Muscle layer of duodenum (tissue), 2 donors: ENCODE measurements around the gene PTPN6.
A peak's percentile ranks its signal among the peaks of the same experiment; 100 is the strongest.

ENCODE experiments used
- H3K27ac ChIP-seq: one replicate; pipeline ENCODE4 v1.7.0; 2013; ENCODE audit warnings: mild to moderate bottlenecking, low read length
- H3K27me3 ChIP-seq: one replicate; pipeline ENCODE4 v1.7.0; 2013; ENCODE audit warnings: low read depth, mild to moderate bottlenecking, control low read depth, low read length
- H3K36me3 ChIP-seq, 2 donors: one replicate each; pipeline ENCODE4 v1.7.0; 2013; ENCODE audit warnings: low read length in 2 of 2, control low read depth in 1 of 2, mild to moderate bottlenecking in 1 of 2; ENCODE audit not compliant: insufficient read depth in 2 of 2, control insufficient read depth in 1 of 2
- H3K4me1 ChIP-seq, 2 donors: one replicate each; pipeline ENCODE4 v1.7.0; 2013; ENCODE audit warnings: low read length in 2 of 2, mild to moderate bottlenecking in 2 of 2, control low read depth in 1 of 2, moderate library complexity in 1 of 2; ENCODE audit not compliant: insufficient read depth in 2 of 2, control insufficient read depth in 1 of 2
- H3K4me3 ChIP-seq, 2 donors: one replicate each; pipeline ENCODE4 v1.7.0; 2013; ENCODE audit warnings: low read length in 2 of 2, low read depth in 1 of 2, mild to moderate bottlenecking in 1 of 2
- H3K9me3 ChIP-seq, 2 donors: one replicate each; pipeline ENCODE4 v1.7.0; 2013; ENCODE audit warnings: low read length in 2 of 2, control low read depth in 1 of 2, mild to moderate bottlenecking in 1 of 2; ENCODE audit not compliant: control insufficient read depth in 1 of 2
- donor health status: healthy.

The PTPN6 gene

DNA sequence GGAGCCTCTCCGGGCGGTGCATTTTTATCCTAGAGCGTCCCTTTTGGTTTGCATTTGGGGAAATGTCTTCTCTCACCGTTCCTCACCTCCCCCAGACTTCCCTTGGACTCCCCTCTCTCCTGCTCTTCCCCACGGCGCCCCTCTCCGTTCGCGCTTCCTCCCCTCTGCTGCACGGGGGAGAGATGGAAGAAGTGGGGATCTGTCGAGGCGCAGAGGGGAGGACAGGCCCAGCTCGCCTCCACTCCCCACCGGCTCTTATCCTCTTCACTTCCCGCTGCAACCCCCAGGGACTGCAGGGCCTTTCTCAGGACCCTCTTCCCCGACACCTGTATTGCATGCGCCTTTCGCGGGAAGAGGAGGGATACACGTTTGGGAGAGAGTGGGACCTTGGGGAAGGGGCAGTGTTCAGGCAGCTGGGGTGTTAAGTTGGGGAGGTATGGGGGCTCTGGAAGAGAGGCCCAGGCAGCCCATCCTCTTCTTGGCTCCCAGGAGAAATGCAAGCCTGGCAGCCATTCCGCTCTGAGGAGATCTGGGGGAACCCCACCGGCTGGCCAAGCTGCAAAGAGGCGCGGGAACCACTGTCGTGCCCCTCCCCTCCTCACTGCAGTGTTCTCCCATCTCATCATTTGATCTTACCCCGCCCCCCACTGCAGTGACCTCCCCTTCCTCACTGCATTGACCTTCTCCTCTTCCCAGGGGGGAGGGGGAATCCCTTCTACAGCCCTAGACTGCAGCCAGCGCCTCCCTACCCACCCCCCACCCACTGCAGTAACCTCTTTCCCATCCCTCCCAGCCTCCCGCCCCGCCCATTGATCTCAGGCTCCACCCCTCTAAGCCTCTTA is 36.0 kb upstream of the PTPN6 start:
- Histone ChIP-seq H3K36me3 (peaks cover 4 to 23% of the 10 kb centered on the region in 2 donors), H3K4me3 (peak overlapping the region; percentile 64 to 71), H3K9me3 (no peaks in the 10 kb centered on the region), H3K27me3 (no peaks in the 10 kb centered on the region), H3K4me1 (peaks cover 0 to 12% of the 10 kb centered on the region in 2 donors), H3K27ac (peak overlapping the region; percentile 16)

DNA sequence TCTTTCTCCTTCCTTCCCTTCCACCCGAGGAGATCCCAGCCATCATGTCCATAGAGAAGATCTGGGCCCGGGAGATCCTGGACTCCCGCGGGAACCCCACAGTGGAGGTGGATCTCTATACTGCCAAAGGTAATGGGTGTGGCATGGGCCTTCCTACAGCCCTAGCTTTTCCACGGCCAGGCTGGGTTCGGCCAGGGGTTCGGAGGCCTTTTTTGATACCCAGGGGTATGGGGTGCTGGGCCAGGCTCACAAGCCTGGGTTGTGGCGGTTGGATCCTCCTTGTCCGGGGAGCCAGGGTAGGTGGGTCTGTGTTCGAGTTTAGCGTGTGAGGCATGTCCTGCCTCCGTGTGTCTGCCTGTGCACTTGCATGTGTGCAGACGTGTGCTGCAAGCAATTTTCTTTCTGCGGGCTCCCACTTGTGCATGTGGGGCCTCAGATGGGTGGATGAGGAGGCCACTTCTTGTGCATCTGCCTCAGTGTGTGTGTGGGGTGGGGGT is 35.3 kb upstream of the PTPN6 start:
- Histone ChIP-seq H3K36me3 (peaks cover 4 to 23% of the 10 kb centered on the region in 2 donors), H3K4me3 (peak overlapping the region in 1 of 2 donors; percentile 71), H3K4me1 (peaks cover 0 to 12% of the 10 kb centered on the region in 2 donors), H3K9me3 (no peaks in the 10 kb centered on the region), H3K27me3 (no peaks in the 10 kb centered on the region), H3K27ac (no peak overlapping the region)

DNA sequence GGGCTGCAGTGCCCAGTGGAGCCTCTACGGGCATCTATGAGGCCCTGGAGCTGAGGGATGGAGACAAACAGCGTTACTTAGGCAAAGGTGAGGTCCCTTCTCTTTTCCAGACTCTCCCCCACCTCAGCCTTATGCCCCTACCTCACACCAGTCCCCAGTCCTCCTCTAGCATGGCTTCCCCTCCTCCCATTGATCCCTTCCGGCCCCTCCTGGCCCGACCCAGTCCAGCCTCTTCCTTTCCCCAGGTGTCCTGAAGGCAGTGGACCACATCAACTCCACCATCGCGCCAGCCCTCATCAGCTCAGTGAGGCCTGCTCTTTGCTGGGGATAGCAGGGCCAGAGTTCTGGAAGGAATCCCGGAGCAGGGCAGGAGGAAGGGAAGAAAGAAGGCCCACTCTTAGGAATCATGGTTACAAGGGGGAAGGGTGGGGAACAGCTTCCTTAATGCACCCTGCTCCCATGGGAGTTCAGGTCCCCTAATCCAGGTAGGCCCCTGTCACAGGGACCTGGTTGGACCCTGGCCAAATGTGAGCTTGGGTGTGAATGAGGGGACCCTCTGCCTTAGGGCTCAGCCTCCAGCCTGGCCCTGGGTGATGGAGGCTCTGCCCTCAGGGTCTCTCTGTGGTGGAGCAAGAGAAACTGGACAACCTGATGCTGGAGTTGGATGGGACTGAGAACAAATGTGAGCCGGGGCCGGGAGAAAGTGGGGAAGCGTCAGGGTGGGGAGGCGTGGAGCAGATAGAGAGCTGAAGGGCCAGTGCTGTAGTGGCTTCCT is 34.5 kb upstream of the PTPN6 start:
- no peaks in the 10 kb centered on the region for H3K9me3 ChIP-seq
- H3K4me1 ChIP-seq = peaks cover 0 to 12% of the 10 kb centered on the region in 2 donors
- no peaks in the 10 kb centered on the region for H3K27me3 ChIP-seq
- no peak overlapping the region for H3K27ac ChIP-seq
- peaks cover 4 to 27% of the 10 kb centered on the region in 2 donors for H3K36me3 ChIP-seq
- no peak overlapping the region for H3K4me3 ChIP-seq

GRCh38 chr12:6917491-6918231 is 33.5 kb upstream of the PTPN6 start:
- H3K4me3 ChIP-seq = no peak overlapping the region
- H3K27me3 ChIP-seq = no peaks in the 10 kb centered on the region
- H3K36me3 ChIP-seq = peaks cover 4 to 37% of the 10 kb centered on the region in 2 donors
- H3K4me1 ChIP-seq = peaks cover 0 to 12% of the 10 kb centered on the region in 2 donors
- no peaks in the 10 kb centered on the region for H3K9me3 ChIP-seq
- H3K27ac ChIP-seq = no peak overlapping the region

DNA sequence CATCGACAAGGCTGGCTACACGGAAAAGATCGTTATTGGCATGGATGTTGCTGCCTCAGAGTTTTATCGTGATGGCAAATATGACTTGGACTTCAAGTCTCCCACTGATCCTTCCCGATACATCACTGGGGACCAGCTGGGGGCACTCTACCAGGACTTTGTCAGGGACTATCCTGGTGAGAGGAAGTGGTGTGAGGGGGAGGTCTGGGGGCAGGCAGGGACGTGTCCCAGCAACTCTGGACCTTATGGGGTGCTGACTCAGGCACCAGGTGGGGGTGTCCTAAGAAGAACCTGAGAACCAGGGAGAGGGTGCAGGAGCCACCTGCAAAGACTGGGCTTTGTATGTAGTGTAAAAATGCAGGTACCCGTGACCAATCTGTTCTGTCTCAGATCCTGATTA is 31.6 kb upstream of the PTPN6 start:
- H3K27me3 ChIP-seq = no peaks in the 10 kb centered on the region
- H3K4me3 ChIP-seq = no peak overlapping the region
- no peak overlapping the region for H3K27ac ChIP-seq
- H3K9me3 ChIP-seq = no peaks in the 10 kb centered on the region
- H3K4me1 ChIP-seq = peaks cover 3 to 22% of the 10 kb centered on the region in 2 donors
- peaks cover 4 to 37% of the 10 kb centered on the region in 2 donors for H3K36me3 ChIP-seq

DNA sequence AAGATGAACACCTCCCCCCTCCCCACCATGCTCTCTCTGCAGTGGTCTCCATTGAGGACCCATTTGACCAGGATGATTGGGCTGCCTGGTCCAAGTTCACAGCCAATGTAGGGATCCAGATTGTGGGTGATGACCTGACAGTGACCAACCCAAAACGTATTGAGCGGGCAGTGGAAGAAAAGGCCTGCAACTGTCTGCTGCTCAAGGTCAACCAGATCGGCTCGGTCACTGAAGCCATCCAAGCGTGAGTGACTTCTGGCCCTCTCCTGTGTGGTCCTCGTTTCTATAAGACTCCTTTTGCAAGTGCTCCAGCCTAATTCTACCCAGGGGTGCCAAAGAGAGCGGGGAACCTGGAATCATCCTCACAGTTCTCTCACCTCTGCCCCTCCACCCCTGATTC is 29.6 kb upstream of the PTPN6 start:
- H3K4me3 ChIP-seq = no peak overlapping the region
- H3K4me1 ChIP-seq = peaks cover 21 to 29% of the 10 kb centered on the region in 2 donors
- no peaks in the 10 kb centered on the region for H3K27me3 ChIP-seq
- H3K9me3 ChIP-seq = no peaks in the 10 kb centered on the region
- peaks cover 4 to 32% of the 10 kb centered on the region in 2 donors for H3K36me3 ChIP-seq
- H3K27ac ChIP-seq = no peak overlapping the region

DNA sequence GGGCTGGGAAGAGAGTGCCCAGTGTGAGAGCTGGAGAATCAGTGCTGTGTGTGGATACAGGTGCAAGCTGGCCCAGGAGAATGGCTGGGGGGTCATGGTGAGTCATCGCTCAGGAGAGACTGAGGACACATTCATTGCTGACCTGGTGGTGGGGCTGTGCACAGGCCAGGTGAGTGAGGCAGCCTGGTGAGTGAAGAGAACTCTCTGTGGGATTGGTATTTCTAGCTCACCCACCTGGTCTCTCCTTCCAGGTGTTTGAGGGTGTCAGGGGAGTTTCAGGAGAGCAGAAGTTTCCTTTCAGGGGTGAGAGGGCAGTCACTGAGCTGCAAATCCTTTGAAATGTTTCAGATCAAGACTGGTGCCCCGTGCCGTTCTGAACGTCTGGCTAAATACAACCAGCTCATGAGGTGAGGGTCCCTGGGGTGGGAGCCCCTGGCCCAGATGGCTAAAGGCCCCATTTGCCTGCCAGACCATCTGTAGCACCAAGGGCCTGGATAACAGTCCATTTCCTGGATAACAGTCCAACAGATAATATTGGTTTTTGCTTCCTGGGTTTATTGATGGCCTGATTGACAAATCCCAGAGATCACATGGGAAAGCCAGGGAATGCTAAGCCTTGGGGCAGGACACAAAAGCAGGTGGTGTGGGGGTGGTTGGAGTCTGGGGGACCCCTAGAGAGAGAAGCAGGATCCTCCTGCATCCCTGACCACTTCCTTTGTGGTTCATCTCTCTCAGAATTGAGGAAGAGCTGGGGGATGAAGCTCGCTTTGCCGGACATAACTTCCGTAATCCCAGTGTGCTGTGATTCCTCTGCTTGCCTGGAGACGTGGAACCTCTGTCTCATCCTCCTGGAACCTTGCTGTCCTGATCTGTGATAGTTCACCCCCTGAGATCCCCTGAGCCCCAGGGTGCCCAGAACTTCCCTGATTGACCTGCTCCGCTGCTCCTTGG is 28.9 kb upstream of the PTPN6 start:
- Histone ChIP-seq H3K4me1 (peaks cover 27 to 32% of the 10 kb centered on the region in 2 donors), H3K9me3 (no peaks in the 10 kb centered on the region), H3K36me3 (peaks cover 4 to 30% of the 10 kb centered on the region in 2 donors), H3K27me3 (no peaks in the 10 kb centered on the region), H3K27ac (no peak overlapping the region), H3K4me3 (no peak overlapping the region)

DNA sequence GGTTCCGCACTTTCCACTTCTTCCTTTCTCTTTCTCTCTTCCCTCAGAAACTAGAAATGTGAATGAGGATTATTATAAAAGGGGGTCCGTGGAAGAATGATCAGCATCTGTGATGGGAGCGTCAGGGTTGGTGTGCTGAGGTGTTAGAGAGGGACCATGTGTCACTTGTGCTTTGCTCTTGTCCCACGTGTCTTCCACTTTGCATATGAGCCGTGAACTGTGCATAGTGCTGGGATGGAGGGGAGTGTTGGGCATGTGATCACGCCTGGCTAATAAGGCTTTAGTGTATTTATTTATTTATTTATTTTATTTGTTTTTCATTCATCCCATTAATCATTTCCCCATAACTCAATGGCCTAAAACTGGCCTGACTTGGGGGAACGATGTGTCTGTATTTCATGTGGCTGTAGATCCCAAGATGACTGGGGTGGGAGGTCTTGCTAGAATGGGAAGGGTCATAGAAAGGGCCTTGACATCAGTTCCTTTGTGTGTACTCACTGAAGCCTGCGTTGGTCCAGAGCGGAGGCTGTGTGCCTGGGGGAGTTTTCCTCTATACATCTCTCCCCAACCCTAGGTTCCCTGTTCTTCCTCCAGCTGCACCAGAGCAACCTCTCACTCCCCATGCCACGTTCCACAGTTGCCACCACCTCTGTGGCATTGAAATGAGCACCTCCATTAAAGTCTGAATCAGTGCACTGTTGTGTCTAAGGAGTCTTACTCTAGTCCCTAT is 28.0 kb upstream of the PTPN6 start:
- Histone ChIP-seq H3K27me3 (no peaks in the 10 kb centered on the region), H3K4me1 (peaks cover 27 to 32% of the 10 kb centered on the region in 2 donors), H3K36me3 (peaks cover 4 to 24% of the 10 kb centered on the region in 2 donors), H3K27ac (no peak overlapping the region), H3K4me3 (no peak overlapping the region), H3K9me3 (no peaks in the 10 kb centered on the region)

GRCh38 chr12:6923851-6924250 is 27.3 kb upstream of the PTPN6 start:
- Histone ChIP-seq H3K27ac (no peak overlapping the region), H3K4me3 (no peak overlapping the region), H3K4me1 (peaks cover 27 to 32% of the 10 kb centered on the region in 2 donors), H3K36me3 (peaks cover 4 to 22% of the 10 kb centered on the region in 2 donors), H3K27me3 (no peaks in the 10 kb centered on the region), H3K9me3 (no peaks in the 10 kb centered on the region)

DNA sequence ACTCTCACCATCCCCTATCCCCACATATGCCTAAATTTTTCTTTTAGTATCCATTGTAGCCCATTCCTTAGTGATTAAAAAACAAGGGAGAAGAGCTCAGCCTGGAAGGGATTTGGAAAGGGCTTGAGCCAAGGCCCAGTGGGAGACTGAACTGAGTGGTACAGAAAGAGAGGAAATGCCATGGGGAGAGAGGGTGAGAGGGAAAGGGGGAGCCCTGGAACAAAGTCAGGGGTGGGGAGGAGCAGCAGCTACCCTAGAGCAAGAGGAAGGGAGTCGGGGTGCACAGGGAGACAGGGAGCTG is 26.0 kb upstream of the PTPN6 start:
- Histone ChIP-seq H3K27me3 (no peaks in the 10 kb centered on the region), H3K36me3 (peaks cover 0 to 14% of the 10 kb centered on the region in 2 donors), H3K4me1 (peaks cover 31 to 45% of the 10 kb centered on the region in 2 donors), H3K4me3 (peak overlapping the region in 1 of 2 donors; percentile 61), H3K27ac (peak overlapping the region; percentile 95), H3K9me3 (no peaks in the 10 kb centered on the region)
